K562 (cell line): ENCODE data around the gene MGAT5. TPM values are rescaled to one million over a fixed set of nuclear protein-coding genes. Genes with fewer than 3 reads are reported as not detected.

Experiments
- ATAC-seq: fragments of 200-7000 bp; cut with Tn5 transposase; 3 replicates; pipeline ENCODE4 v1.9.1; 2020; ENCODE audit warnings: moderate library complexity
- BruUV-seq: library from RNA; stranded (reverse); fragments of 400-500 nt; replicated peaks from 2 replicates; lab custom pipeline; 2021; lab: Mats Ljungman, UMichigan
- CTCF ChIA-PET: fragments of 300-600 bp; formaldehyde crosslinking; extraction: SDS; loops from one replicate; lab custom pipeline; 2021; ENCODE audit warnings: low intra/inter-chr PET ratio; lab: Yijun Ruan, JAX
- POLR2A ChIA-PET: fragments of 300-600, 350-650 bp; sonication (Branson Sonifier 250); formaldehyde crosslinking; extraction: SDS; loops from one replicate; lab custom pipeline; 2021; ENCODE audit warnings: antibody characterized with exemption, inconsistent platforms; lab: Yijun Ruan, JAX
- DNase-seq, 4 experiments: peaks; one replicate each; pipeline versions ENCODE4 v3.0.0 to v3.0.0-alpha.2; 2011 to 2018; ENCODE audit warnings: low spot score in 3 of 4, mixed read lengths in 3 of 4; ENCODE audit errors: extremely low read depth in 1 of 4
- FAIRE-seq: peaks from 2 replicates; lab custom pipeline; 2011; peaks lifted over from hg19 to GRCh38; lab: Jason Lieb, UNC
- H2AFZ ChIP-seq: 2 replicates; pipeline ENCODE4 v1.6.0; 2011; ENCODE audit warnings: low read depth, low read length, control low read depth, inconsistent platforms
- H3K27ac ChIP-seq: fragments of 200-600 bp; 3 replicates; pipeline ENCODE4 v1.8.0; 2011; ENCODE audit warnings: low read depth, mild to moderate bottlenecking, control low read depth, inconsistent platforms, low read length, moderate library complexity, mixed read lengths; ENCODE audit errors: extremely low read depth
- H3K27me3 ChIP-seq, 2 experiments: fragments of 300-600 bp in 1 of 2; 2 replicates in 1 of 2; 3 replicates in 1 of 2; pipeline versions ENCODE4 v1.6.0 to v1.8.0; 2011; ENCODE audit warnings: inconsistent platforms in 2 of 2, low read length in 2 of 2, mild to moderate bottlenecking in 1 of 2, mixed read lengths in 1 of 2, moderate library complexity in 1 of 2; ENCODE audit not compliant: control insufficient read depth in 2 of 2, insufficient read depth in 2 of 2
- H3K36me3 ChIP-seq: fragments of 300-600 bp; 3 replicates; pipeline ENCODE4 v1.8.0; 2011; ENCODE audit warnings: mild to moderate bottlenecking, low read length, inconsistent platforms; ENCODE audit not compliant: control insufficient read depth, insufficient read depth
- H3K4me1 ChIP-seq, 2 experiments: fragments of 200-600 bp in 1 of 2; replicated peaks in 1 of 2; 2 replicates in 1 of 2; 3 replicates in 1 of 2; pipeline versions ENCODE4 v1.5.1 to v1.8.0; 2011; ENCODE audit warnings: inconsistent platforms in 2 of 2, low read length in 2 of 2, mild to moderate bottlenecking in 1 of 2, mixed read lengths in 1 of 2, moderate library complexity in 1 of 2; ENCODE audit not compliant: control insufficient read depth in 2 of 2, insufficient read depth in 2 of 2
- H3K4me2 ChIP-seq: 2 replicates; pipeline ENCODE4 v1.6.1; 2011; ENCODE audit warnings: low read length, control low read depth, inconsistent platforms, mixed read lengths; ENCODE audit not compliant: insufficient read depth
- H3K4me3 ChIP-seq: fragments of 200-600 bp; sonication (generic), shearing (Covaris generic); 2 replicates; pipeline ENCODE4 v1.5.1; 2016; ENCODE audit warnings: control low read depth, inconsistent platforms
- H3K79me2 ChIP-seq: fragments of 200-600 bp; 3 replicates; pipeline ENCODE4 v1.8.0; 2011; ENCODE audit warnings: low read length, inconsistent platforms; ENCODE audit not compliant: control insufficient read depth, insufficient read depth
- H3K9ac ChIP-seq, 2 experiments: 2 replicates each; pipeline versions ENCODE4 v1.6.0 to v1.6.1; 2011; ENCODE audit warnings: low read depth in 2 of 2, low read length in 2 of 2, control low read depth in 1 of 2, inconsistent platforms in 1 of 2, mild to moderate bottlenecking in 1 of 2, mixed read lengths in 1 of 2; ENCODE audit not compliant: insufficient read depth in 1 of 2
- H3K9me1 ChIP-seq: one replicate; pipeline ENCODE4 v1.6.0; 2011; ENCODE audit warnings: inconsistent platforms, mild to moderate bottlenecking, low read length, moderate library complexity; ENCODE audit not compliant: control insufficient read depth, insufficient read depth
- H3K9me3 ChIP-seq: replicated peaks from 2 replicates; pipeline ENCODE4 v1.5.1; 2011; ENCODE audit warnings: low read depth, low read length, inconsistent platforms; ENCODE audit not compliant: control insufficient read depth, insufficient read depth
- H4K20me1 ChIP-seq: replicated peaks from 2 replicates; pipeline ENCODE4 v1.6.1; 2011; ENCODE audit warnings: low read length, inconsistent platforms, mixed read lengths; ENCODE audit not compliant: control insufficient read depth, insufficient read depth
- ATF6 ChIP-seq: sonication (generic); formaldehyde crosslinking; IDR thresholded peaks from 2 replicates; pipeline ENCODE4 v1.4.0; 2020; ENCODE audit warnings: mild to moderate bottlenecking, missing genetic modification reagents
- ETS2 ChIP-seq: IDR thresholded peaks from 2 replicates; pipeline ENCODE4 v1.6.1; 2016; ENCODE audit warnings: borderline replicate concordance, missing genetic modification characterization, mild to moderate bottlenecking, moderate library complexity, missing compliant biosample characterization; ENCODE audit not compliant: poor library complexity, severe bottlenecking
- HDAC6 ChIP-seq: IDR thresholded peaks from 2 replicates; pipeline ENCODE4 v1.6.1; 2012; ENCODE audit warnings: low read depth, mild to moderate bottlenecking, control low read depth, inconsistent platforms, low read length, moderate library complexity
- KLF10 ChIP-seq: fragments of 250-450 bp; sonication (Bioruptor Pico); IDR thresholded peaks from 2 replicates; pipeline ENCODE4 v1.6.1; 2021; ENCODE audit warnings: matching md5 sums
- MAX ChIP-seq: sonication (generic); formaldehyde crosslinking; IDR thresholded peaks from 2 replicates; pipeline ENCODE4 v1.9.0; 2022; ENCODE audit warnings: mild to moderate bottlenecking, missing genetic modification reagents
- MBD2 ChIP-seq: sonication (generic); IDR thresholded peaks from 2 replicates; pipeline ENCODE4 v1.6.1; 2016; ENCODE audit warnings: low read depth, borderline replicate concordance
- MCM7 ChIP-seq, 2 experiments: fragments of 450-650 bp; IDR thresholded peaks; 2 replicates each; pipeline ENCODE4 v1.6.1; 2016 to 2018
- NCOA4 ChIP-seq: fragments of 450-650 bp; IDR thresholded peaks from 2 replicates; pipeline ENCODE4 v1.6.1; 2018; ENCODE audit warnings: mild to moderate bottlenecking; ENCODE audit not compliant: partially characterized antibody
- NCOR1 ChIP-seq: fragments of 450-650 bp; IDR thresholded peaks from 2 replicates; pipeline ENCODE4 v1.6.1; 2016; ENCODE audit warnings: mild to moderate bottlenecking, moderate library complexity
- POLR2B ChIP-seq: fragments of 450-650 bp; IDR thresholded peaks from 2 replicates; pipeline ENCODE4 v1.6.1; 2018; ENCODE audit warnings: low read depth; ENCODE audit not compliant: partially characterized antibody
- RCOR1 ChIP-seq, 2 experiments: IDR thresholded peaks; 2 replicates each; pipeline ENCODE4 v1.6.1; 2012; ENCODE audit warnings: low read depth in 2 of 2, low read length in 2 of 2, borderline replicate concordance in 1 of 2, improper control_type of control experiment in 1 of 2
- TFAP4 ChIP-seq: sonication (generic); formaldehyde crosslinking; IDR thresholded peaks from 2 replicates; pipeline ENCODE4 v1.8.0; 2022; ENCODE audit warnings: missing genetic modification reagents, mild to moderate bottlenecking, moderate library complexity, borderline replicate concordance
- ZNF316 ChIP-seq: fragments of 450-650 bp; IDR thresholded peaks from 2 replicates; pipeline ENCODE4 v1.6.1; 2016
- ZNF395 ChIP-seq: fragments of 200-800 bp; sonication (Bioruptor generic); IDR thresholded peaks from 2 replicates; pipeline ENCODE4 v1.6.1; 2017; ENCODE audit warnings: missing genetic modification characterization, missing compliant biosample characterization
- ZNF398 ChIP-seq: fragments of 250-450 bp; sonication (Bioruptor Pico); IDR thresholded peaks from 2 replicates; pipeline ENCODE4 v1.8.0; 2021; ENCODE audit warnings: moderate library complexity, mild to moderate bottlenecking, inconsistent platforms
- ZNF57 ChIP-seq: fragments of 450-650 bp; formaldehyde crosslinking; IDR thresholded peaks from 2 replicates; pipeline ENCODE4 v1.4.0; 2020; ENCODE audit warnings: mild to moderate bottlenecking, moderate library complexity
- ZNF764 ChIP-seq: fragments of 250-450 bp; sonication (Bioruptor Pico); IDR thresholded peaks from 2 replicates; pipeline ENCODE4 v1.4.0; 2020; ENCODE audit warnings: low read depth, mild to moderate bottlenecking, moderate library complexity
- WGBS: fragments of 100-300 bp; shearing (Covaris generic); methylation state at CpG from one replicate; pipeline ENCODE4 v1.1.6; 2016; ENCODE audit warnings: low coverage, mixed read lengths; ENCODE audit not compliant: insufficient coverage; ENCODE audit errors: missing lambda C conversion rate; 5-methylcytosine and 5-hydroxymethylcytosine counted together
- in situ Hi-C: fragments of 300-500 bp; cut with MboI; formaldehyde crosslinking; loops from 4 replicates; pipeline ENCODE4 v1.15.0; 2018; ENCODE audit warnings: inconsistent platforms, mixed read lengths
- intact Hi-C: fragments of 100-400 bp; cut with micrococcal nuclease; formaldehyde crosslinking; loops from 2 replicates; pipeline ENCODE4 v1.14.2; 2022
- polyA plus RNA-seq, 8 experiments: library from polyadenylated mRNA; depleted of rRNA in 4 of 8; stranded (reverse) in 5 of 8; unstranded in 3 of 8; fragments of >200 nt; fragmentation: Nextera tagmentation in 2 of 8; fragmentation: Illumina TruSeq in 1 of 8; extraction: Ambion mirVana in 2 of 8; extraction: Trizol in 1 of 8; gene quantifications; 2 replicates each; pipeline versions ENCODE4 v1.2.1 to v1.2.3, GENCODE V29; 2011 to 2014; ENCODE audit warnings: inconsistent platforms in 1 of 8, missing spikeins in 1 of 8
- total RNA-seq, 7 experiments: library from RNA; depleted of rRNA in 6 of 7; stranded (reverse); fragments of >200 nt in 6 of 7; fragmentation: Illumina TruSeq in 2 of 7; extraction: Trizol in 2 of 7; gene quantifications; 2 replicates each; pipeline versions ENCODE4 v1.2.1 to v1.2.3, GENCODE V29; 2011 to 2021; ENCODE audit warnings: low replicate concordance in 1 of 7

Gene MGAT5
- total and polyA plus RNA-seq, 9 of the 15 experiments (the other 6 are each of a cell fraction or from before 2014, with no cell fraction given): 1.6 to 18.6 (median 11.1) TPM

GRCh38 chr2:134279417-134279816, 25.5 kb downstream of the MGAT5 start:
- POLR2A ChIA-PET: no interaction called here
- Histone ChIP-seq H3K9ac (no peak overlapping the region), H2AFZ (no peak overlapping the region), H4K20me1 (0 out of 2 replicates have a peak, but pooled peaks cover 4% of the 10 kb centered on the region), H3K4me3 (no peak overlapping the region), H3K9me3 (no peaks in the 10 kb centered on the region), H3K27me3 (no peaks in the 10 kb centered on the region), H3K79me2 (no peaks in the 10 kb centered on the region), H3K4me2 (no peak overlapping the region), H3K27ac (no peak overlapping the region), H3K9me1 (no peaks in the 10 kb centered on the region), H3K4me1 (no peaks in the 10 kb centered on the region), H3K36me3 (no peaks in the 10 kb centered on the region)
- no peak for DNase-seq
- ATAC-seq: no peak
- intact Hi-C loops: no loop called here
- no peak for FAIRE-seq
- CTCF ChIA-PET: no interaction called here
- in situ Hi-C loops: no loop called here
- 18% methylated on average over 3 of the region's 3 CpGs for WGBS
- no TSS peak for BruUV-seq
- TF ChIP-seq HDAC6: no peak
- no peak for TF ChIP-seq POLR2B
- TF ChIP-seq ZNF764 (CRISPR knock-in tag): no peak
- no peak for TF ChIP-seq KLF10 (CRISPR knock-in tag)
- no peak for TF ChIP-seq MAX
- no peak for TF ChIP-seq ZNF398 (CRISPR knock-in tag)
- no peak for TF ChIP-seq ETS2 (tag)
- no peak for TF ChIP-seq ZNF395 (CRISPR knock-in tag)
- no peak for TF ChIP-seq MCM7 (IDR thresholded peaks at IDR 0.05)
- TF ChIP-seq NCOA4: no peak
- no peak for TF ChIP-seq ZNF316
- TF ChIP-seq ZNF57: no peak
- no peak for TF ChIP-seq TFAP4 (CRISPR knock-in tag)
- TF ChIP-seq NCOR1: no peak
- no peak for TF ChIP-seq MBD2
- no peak for TF ChIP-seq ATF6 (CRISPR knock-in tag)
- TF ChIP-seq RCOR1 (IDR thresholded peaks at IDR 0.05; ENCODE audit: borderline replicate concordance in 1 of 2, low read depth in 2 of 2, low read length in 2 of 2): no peak
